HG03342 (cell line): ENCODE measurements around the gene CBLB.

Experiments
- ATAC-seq: cut with Tn5 transposase; IDR thresholded peaks from one replicate; pipeline ENCODE4 v1.9.1; 2021; ENCODE audit warnings: mild to moderate bottlenecking, moderate library complexity; ENCODE audit not compliant: unreplicated experiment

The CBLB gene

DNA sequence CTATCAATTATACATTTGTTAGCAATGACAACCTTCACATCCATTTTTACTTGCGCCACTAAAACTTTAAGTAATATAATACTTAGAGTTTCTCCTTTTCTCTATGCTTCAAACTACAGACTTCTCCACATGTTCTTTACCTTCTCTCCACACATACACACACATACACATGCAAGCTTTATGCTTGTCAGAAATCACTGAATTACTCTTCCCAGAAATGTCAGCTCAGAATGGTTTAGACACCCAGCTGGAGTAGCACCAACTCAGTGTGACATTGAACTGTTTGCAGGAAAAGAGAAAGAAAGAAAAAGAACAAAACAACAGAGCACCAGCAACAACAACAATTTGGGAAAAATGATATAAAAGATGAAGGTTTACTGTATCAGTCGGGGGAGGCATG is 20.9 kb downstream of the CBLB start:
- no peak for ATAC-seq

DNA sequence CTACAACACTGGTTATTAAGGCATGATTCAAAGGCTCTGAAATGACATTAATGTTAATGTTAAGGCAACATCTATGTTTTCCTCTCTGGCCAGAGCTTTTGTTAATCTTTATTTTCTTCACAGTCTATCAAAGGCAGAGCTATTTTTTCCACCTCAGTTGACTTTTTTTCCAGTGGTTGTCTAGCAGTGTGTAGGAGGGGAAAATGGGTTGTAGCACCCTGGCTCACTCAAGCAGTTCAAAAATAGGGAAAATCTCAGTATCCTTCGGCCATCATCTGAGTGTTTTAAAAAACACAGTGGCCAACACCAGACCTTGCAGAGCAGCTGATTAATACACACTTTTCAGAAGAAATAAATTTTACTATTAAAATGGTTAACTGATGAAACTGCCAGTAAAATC is 21.4 kb downstream of the CBLB start:
- no peak for ATAC-seq

DNA sequence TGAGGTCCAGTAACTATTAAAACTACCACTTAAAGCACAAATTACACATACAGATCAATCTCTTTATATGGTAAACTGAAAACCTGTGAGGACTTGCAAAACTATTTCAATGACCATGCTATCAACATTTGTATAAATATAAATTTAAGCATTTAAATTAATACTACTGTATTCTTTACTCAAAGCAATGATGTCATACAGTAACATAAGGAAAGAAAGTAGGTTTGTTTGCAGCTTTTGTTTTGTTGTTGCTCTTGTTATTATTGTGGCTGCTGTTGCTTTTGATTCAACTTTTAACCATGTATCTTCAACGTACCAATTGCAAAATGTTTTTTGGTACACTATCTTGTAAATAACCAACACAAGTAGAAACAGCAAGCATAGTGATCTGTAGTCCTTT is 22.0 kb downstream of the CBLB start:
- ATAC-seq, result no peak

DNA sequence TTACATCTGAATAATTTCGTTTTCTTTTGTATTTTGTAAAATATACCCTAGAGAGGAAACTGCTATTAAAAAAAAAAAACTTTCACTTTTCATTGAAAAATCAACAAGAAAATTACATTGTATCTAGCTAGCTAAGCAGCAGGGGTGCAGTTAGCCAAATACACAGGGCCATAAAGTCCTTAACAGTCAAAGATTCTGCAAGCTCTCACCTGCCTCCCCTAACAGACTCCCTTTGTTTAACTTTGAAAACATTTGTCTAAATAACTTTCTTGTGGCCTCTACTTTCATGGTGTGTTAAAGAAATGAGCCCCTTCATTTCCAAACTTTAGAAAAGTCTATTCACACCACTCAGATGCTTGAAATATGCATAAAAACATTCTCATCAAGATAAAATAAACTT is 23.3 kb downstream of the CBLB start:
- ATAC-seq, result no peak

DNA sequence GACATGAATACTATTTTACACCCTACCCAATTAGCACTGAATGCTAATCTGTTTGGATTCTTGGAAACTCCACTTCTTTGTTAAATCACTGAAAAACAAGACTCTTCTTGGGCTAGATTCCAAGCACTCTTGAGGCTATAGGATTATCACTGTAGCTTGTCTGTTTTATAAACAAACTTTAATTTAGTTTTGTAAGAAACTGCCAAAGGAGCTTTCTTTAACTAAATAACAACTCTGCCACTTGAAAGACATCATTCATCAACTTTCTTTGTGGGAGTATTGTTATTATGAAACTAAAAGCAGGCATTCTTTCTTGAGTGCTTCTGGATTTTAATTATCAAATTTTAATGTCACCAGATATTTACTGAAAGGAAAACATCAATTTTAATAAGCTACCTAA is 24.1 kb downstream of the CBLB start:
- no peak for ATAC-seq

DNA sequence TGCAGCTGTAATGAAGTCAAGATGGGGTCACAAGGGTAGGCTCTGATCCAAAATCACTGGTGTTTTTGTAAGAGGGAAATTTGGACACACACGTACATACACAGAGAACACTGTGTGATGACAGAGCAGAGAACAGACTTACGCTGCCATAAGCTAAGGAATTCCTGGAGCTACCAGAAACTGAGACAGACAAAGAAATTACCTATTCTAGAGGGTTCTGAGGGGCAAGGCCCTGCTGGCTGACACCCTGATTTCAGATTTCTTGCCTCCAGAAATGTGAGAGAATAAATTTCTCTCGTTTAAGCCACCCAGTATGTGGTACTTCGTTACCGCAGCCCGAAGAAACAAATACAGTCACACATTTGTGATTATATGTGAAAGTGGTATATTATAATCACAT is 24.8 kb downstream of the CBLB start:
- no peak for ATAC-seq

DNA sequence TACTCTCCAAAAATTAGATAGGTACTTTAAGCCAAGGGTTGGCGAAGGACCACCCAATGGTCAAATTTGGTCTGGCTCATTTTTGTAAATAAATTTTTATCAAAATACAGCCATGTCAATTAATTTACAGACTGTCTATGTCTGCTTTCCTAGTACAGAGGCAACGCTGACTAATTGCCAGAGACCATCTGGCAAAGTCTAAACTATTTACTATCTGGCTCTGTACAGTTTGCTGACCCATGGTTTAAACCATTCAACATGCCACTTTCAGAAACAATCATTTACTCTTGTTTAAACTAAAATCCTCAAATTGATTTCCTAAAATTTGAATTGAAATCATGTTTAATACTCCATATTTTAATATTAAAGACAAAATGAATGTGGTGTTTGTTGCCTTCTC is 25.9 kb downstream of the CBLB start:
- no peak for ATAC-seq

DNA sequence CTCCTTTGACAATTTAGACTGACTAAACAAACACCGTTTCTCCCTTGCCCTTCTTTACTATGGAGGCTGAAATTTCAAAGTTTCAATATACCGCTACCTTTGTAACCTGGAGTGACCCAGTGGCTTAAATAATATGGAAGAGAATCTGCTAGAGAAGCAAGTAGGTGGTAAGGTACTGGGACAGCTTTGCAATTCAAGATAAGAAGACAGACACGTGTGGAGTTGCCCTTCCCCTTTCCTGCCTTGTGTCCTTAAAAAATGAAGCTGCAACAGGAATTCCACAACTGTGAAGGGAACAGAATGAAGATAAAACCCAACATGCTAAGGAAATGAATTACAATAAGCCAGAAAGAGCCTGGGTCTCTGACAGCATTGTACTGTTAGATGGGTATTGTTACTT is 26.4 kb downstream of the CBLB start:
- ATAC-seq, result no peak

DNA sequence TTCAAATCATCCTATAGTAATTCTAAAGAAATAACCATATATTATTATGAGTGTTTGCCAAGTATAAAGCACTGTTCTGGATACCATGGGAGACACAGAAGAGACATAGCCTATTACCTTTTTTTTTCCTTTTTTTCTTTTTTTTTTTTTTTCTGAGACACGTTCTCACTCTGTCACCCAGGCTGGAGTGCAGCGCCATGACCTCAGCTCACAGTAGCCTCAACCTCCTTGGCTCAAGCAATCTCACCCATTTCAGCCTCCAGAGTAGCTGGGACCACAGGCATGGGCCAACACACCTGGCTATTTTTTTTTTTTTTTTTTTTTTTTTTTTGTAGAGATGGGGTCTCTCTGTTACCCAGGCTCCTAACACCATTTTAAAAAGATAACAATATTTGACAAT is 30.9 kb downstream of the CBLB start:
- ATAC-seq, result no peak

DNA sequence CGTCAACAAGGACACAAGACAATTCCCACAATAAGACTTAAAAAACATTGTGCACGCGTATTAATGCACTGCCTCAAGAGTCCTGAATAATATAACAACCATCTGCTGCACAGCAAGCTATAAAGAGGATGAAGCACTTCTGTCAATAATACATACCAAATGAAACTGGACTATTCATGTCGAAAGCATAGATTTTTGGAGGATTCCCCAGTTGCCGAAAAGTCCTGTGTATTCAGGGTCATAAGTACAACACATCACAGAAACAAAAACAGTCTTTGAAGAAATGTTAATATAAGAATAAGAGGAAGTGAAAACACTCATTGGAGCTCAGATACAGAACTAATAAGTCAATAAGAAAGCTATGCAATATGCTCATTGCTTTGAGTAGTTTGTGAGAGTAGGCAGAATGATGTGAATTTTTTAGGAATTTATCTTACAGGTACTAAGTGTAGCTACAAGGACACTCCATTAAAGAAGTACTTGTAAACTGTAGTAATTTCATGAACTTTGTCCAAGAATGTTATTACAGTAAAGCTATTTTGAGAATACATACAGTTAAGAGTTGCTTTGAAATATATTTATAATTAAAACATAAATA is 31.6 kb downstream of the CBLB start:
- peak; percentile 94 for ATAC-seq

DNA sequence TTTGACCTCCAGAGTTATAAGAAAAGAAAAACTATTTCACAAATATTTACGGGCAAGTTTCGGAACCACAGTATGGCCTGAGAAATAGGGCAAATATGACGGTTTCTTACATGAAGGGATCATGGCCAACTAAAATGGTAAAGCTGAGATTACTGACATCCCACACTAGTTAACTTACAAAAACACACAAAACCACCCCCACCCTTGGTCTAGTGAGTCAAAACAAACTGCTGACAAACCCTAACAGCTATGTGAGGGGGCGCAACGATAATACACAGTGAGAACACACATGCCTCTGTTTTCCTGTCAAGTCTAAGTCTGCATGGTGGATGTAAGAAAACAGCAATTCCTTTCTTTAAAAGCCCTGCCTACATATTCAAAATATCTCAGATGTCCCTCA is 32.3 kb downstream of the CBLB start:
- ATAC-seq, result peak; percentile 50

DNA sequence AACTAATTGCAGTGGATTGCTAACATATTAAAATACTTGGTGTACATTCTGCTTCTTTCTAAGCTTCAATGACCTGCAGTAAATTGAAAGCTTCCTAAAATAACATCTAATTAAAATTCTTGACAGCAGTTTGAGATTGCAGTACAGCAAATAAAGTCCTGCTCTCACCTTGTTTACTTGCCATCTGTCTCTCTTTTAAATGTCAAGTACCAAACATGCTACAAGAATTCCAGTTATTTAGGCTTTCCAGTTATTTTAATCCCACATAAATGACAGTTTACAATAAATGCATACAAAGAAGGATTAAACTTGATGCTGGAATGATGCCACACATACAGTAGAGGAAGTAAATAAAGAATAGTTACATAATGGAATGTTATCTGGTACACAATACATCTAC is 33.2 kb downstream of the CBLB start:
- no peak for ATAC-seq

DNA sequence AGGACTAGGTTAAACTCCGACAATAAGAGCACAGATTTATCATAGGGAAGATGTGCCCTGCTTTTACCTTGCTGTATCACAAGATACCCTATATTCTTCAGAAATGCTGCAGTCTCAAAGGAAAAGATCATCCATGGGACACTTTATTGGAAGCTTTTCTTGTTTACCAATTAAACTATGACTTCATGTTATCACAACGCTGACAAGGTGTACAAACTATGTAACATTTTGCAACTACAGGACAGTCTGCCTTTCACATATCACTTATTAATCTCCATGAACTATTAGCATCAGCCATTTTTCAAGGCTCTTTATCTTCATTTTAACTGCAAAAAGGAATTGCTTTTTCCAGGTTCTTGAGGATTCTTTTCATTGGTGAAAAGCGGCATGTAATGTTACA is 34.0 kb downstream of the CBLB start:
- ATAC-seq, result no peak

DNA sequence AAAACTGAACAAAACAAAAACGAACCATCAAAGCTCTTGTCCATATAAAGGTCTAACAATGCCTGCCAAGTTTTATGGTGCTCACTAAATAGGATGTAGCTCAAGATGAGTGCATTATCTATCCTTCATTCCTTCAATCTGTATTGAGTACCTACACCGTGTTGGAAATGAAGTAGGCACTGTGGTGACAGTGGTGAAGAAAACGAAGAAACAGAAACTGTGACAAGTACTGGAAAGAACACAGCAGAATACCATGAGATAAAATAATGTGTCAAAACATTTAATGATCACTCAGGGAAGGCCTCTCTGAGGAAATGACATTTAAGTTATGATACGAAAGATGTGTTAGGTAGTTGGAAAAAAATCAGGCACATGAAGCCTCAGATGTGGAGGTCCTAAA is 36.2 kb downstream of the CBLB start:
- ATAC-seq, result no peak

DNA sequence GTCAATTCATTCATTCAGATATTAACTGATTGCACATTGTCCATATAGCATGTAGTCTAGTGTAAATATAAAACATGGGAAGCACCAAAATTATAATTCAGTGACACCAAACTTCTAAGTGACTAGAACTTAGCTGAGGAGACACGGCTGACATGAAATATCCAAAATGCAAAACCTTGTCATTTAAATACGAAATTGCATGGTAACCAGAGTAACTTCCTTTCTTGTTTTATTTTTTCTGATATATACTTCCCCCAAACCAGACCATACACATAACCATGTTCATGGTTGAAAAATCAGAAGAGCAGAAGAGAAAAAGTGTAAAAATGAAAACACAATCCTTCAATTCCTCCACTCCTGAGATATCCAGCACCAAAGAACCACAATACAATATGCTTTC is 38.0 kb downstream of the CBLB start:
- no peak for ATAC-seq

DNA sequence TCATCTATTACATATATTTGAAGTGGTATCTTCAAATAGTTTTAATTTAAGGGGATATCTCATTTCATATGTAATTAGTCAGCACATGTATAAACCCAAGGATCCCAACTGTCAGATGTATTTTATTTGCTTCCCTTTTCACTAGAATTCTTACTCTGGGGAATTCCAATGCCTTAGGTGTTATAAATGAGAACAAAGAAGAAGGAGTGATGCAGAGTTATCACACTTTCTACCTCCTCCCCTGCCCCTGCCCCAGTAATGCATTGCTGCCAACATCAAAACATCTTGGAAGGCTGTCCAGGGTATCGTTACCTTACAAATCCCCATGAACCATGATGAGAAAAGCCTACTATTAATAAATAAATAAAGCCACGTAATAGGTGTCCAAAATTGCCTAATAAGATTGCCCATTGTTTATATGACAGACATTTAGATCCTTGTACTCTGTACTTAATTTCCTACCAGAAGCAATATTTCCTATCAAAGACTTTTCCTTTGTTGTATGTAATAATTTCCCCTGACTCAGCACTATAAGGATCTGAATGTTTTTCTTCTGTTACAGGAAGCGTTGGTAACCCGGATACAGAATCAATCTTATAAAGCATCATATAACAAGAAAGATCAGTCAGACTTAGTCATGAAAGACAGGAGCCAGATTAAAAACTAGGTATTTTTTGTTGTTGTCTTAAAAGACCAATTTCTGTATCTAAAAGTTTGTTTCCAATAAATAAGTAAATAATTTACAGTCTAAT is 38.8 kb downstream of the CBLB start:
- no peak for ATAC-seq

DNA sequence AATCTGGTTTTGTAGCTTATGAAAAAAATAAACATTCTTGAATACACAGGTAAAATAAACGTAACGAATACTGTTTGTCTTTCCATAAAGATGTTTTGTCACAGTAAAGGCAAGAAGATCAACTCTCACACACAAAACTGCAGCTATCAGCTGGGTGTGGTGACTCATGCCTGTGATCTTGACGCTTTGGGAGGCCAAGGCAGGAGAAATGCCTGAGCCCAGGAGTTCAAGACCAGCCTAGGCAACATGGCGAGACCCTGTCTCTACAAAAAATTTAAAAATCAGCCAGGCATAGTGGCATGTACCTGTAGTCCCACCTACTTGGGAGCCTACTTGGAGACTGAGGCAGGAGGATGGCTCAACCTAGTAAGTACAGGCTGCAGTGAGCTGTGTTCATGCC is 39.6 kb downstream of the CBLB start:
- no peak for ATAC-seq

DNA sequence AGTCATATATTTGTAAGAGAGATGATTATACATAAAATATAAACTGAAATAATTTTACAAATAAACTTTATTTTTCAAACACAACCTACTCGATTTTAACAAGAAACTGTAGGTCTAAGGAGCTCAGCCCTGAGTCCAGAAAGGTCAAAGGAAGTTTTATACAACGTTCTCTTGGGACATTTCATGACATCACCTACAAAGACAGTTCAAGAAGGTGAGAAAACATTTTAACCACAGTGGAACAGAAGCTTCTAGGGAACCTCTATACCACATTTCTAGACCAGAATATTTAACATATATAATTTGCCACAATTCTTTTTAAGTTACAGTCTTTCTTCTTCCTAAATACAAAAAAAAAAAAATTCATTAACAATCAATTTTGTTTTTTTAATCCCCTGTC is 40.1 kb downstream of the CBLB start:
- peak; percentile 55 for ATAC-seq

DNA sequence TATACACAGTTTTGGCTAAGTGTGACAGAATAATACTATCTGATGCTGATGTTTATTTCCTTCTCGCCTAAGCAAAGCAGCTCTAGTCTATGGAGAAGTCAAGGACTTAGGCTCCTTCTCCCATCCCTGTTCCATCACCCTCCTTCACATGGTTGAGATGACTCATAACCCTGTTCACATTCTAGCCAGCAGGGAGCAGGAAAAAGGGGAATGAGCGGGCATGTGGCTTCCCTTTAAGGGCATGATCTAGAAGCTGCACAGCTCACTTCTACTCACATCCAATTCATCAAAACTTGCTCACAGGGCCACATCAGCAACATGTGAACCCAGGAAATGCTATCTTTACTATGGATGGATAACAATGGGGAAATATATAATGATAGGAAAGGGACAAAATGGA is 40.9 kb downstream of the CBLB start:
- no peak for ATAC-seq

DNA sequence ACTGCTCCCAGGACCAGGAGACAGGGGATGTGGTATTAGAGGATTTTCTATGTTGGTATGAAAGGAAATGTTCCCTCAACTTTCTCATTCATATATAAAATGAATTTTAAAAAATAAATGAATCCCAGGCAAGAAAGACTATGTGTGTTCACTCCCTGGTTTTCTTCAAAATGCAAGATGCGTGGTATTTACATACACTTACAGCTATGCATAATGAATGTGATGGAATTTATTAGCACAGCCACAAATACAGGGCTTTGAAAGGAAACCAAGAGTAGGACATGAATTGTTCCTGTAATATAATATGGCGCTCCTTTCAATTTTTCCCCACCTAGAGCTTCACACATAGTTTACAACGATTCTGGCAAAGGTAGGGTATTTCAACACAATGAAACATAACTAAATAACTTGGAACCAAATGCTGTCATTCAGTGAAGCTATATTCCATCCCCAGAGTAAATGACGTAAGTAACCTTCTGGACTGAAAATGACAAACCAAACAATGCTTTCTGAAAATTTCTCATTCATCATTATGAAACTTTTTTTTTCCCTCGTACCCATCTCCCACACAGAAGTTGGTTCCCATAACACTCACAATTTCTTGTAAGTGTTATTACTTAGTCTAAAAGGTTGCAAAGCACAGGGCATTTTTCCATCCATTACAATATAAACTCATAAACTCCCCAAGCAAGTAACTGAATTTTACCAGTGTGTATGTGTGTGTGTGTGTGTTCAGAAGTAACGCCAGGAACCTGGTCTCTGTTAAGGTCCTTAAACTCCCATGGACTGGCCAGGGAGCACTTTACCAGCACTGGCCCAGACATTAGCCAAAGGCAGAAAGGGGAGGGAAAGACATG is 41.8 kb downstream of the CBLB start:
- peak; percentile 35 for ATAC-seq

DNA sequence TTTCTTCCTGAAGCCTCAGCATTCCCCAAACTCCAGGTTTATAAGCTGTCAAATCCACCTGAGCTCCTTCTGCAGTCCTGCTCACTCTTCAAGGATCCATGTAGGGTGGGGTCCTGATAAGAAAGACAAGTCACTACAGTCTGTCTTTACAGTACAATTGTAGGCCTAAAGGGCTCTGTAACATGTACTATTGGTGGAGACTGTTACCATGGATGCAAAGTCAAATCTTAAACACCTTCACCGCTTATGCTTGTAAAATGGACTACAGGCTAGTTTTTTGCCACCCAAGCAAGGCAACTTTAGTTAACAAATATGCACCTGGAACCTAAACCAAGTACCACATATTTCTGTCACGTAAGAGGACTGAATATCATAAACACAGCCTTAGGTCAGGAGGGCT is 44.7 kb downstream of the CBLB start:
- ATAC-seq, result no peak
